NB4 (cell line): ENCODE results near the gene CASZ1.

ENCODE experiments used
- DNase-seq: peaks from one replicate; pipeline ENCODE4 v3.0.0; 2010; ENCODE audit warnings: low read depth
- H3K4me3 ChIP-seq: one replicate; pipeline ENCODE4 v1.5.1; 2011; ENCODE audit warnings: mild to moderate bottlenecking, low read depth, low read length, moderate library complexity
- CTCF ChIP-seq: IDR thresholded peaks from one replicate; pipeline ENCODE4 v1.5.1; 2012; ENCODE audit warnings: low read depth, low read length
- MAX ChIP-seq: IDR thresholded peaks from 2 replicates; pipeline ENCODE4 v1.6.1; 2011; ENCODE audit warnings: low read depth, low read length
- MYC ChIP-seq: IDR thresholded peaks from 2 replicates; pipeline ENCODE4 v1.6.1; 2011; ENCODE audit warnings: low read depth, low read length
- POLR2A ChIP-seq: IDR thresholded peaks from 2 replicates; pipeline ENCODE4 v1.6.1; 2011; ENCODE audit warnings: mild to moderate bottlenecking; ENCODE audit not compliant: insufficient read length; ENCODE audit errors: extremely low read depth

The CASZ1 gene

GRCh38 chr1:10759413-10760200 is 36.8 kb downstream of the CASZ1 start:
- H3K4me3 ChIP-seq: no peak overlapping the region
- TF ChIP-seq POLR2A (no peak), CTCF (no peak), MYC (no peak), MAX (no peak)

GRCh38 chr1:10756842-10757241 is 39.6 kb downstream of the CASZ1 start:
- DNase-seq: no peak
- TF ChIP-seq CTCF: no peak
- no peak for TF ChIP-seq MYC
- TF ChIP-seq MAX: no peak
- TF ChIP-seq POLR2A: no peak
- no peak overlapping the region for H3K4me3 ChIP-seq

More at GRCh38 chr1:10759413-10760200, 36.8 kb downstream of the CASZ1 start:
- DNase-seq: no peak

- peak; percentile 75 for DNase-seq
- TF ChIP-seq MAX: peak; percentile 61
- TF ChIP-seq CTCF: no peak
- no peak overlapping the region for H3K4me3 ChIP-seq
Measured at GRCh38 chr1:10755970-10756521, 40.4 kb downstream of the CASZ1 start.

- TF ChIP-seq MAX (no peak), MYC (no peak), POLR2A (no peak), CTCF (no peak)
- no peak overlapping the region for H3K4me3 ChIP-seq
Measured at GRCh38 chr1:10754568-10755329, 41.7 kb downstream of the CASZ1 start.

GRCh38 chr1:10753299-10753698 is 43.1 kb downstream of the CASZ1 start:
- TF ChIP-seq MYC (no peak), POLR2A (no peak), CTCF (peak; percentile 23), MAX (no peak)
- DNase-seq: peak; percentile 28
- no peak overlapping the region for H3K4me3 ChIP-seq

More at GRCh38 chr1:10754568-10755329, 41.7 kb downstream of the CASZ1 start:
- DNase-seq: no peak
